Neuronal stem cell (in vitro differentiated cells): Measurements from ENCODE around the gene MAGEB3.

Source experiments
- DNase-seq: peaks from one replicate; pipeline ENCODE4 v3.0.0-alpha.2; 2013; ENCODE audit warnings: low spot score
- H2AFZ ChIP-seq: one replicate; pipeline ENCODE4 v1.6.1; 2013; ENCODE audit warnings: mild to moderate bottlenecking, low read length, inconsistent platforms
- H2AK5ac ChIP-seq: 2 replicates; pipeline ENCODE4 v1.6.1; 2013; ENCODE audit warnings: low read depth, mild to moderate bottlenecking, inconsistent platforms, low read length, moderate library complexity, mixed read lengths
- H2BK120ac ChIP-seq: 2 replicates; pipeline ENCODE4 v1.6.1; 2013; ENCODE audit warnings: low read depth, mild to moderate bottlenecking, inconsistent platforms, low read length, moderate library complexity, mixed read lengths
- H2BK12ac ChIP-seq: one replicate; pipeline ENCODE4 v1.6.1; 2013; ENCODE audit warnings: low read length, inconsistent platforms
- H2BK15ac ChIP-seq: 2 replicates; pipeline ENCODE4 v1.6.1; 2013; ENCODE audit warnings: mild to moderate bottlenecking, low read length, inconsistent platforms, mixed read lengths
- H2BK5ac ChIP-seq: one replicate; pipeline ENCODE4 v1.6.1; 2013; ENCODE audit warnings: inconsistent platforms, mild to moderate bottlenecking, low read length, moderate library complexity
- H3K14ac ChIP-seq: one replicate; pipeline ENCODE4 v1.6.1; 2013; ENCODE audit warnings: low read length, inconsistent platforms
- H3K18ac ChIP-seq: 2 replicates; pipeline ENCODE4 v1.6.1; 2013; ENCODE audit warnings: low read length, inconsistent platforms
- H3K23ac ChIP-seq: 2 replicates; pipeline ENCODE4 v1.6.1; 2013; ENCODE audit warnings: low read depth, mild to moderate bottlenecking, mixed read lengths, low read length, inconsistent platforms; ENCODE audit not compliant: poor library complexity
- H3K27ac ChIP-seq: replicated peaks from 3 replicates; pipeline ENCODE4 v1.5.1; 2013; ENCODE audit warnings: low read length, inconsistent platforms
- H3K27me3 ChIP-seq, 3 experiments: 2 replicates each; pipeline ENCODE4 v1.6.1; 2013; ENCODE audit warnings: low read length in 3 of 3, mild to moderate bottlenecking in 2 of 3, inconsistent platforms in 1 of 3, low read depth in 1 of 3, mixed read lengths in 1 of 3, moderate library complexity in 1 of 3; ENCODE audit not compliant: control insufficient read depth in 3 of 3, insufficient read depth in 3 of 3
- H3K36me3 ChIP-seq, 2 donors: replicated peaks in 1 of 2; 2 replicates each; pipeline ENCODE4 v1.6.1; 2013; ENCODE audit warnings: low read length in 2 of 2; ENCODE audit not compliant: control insufficient read depth in 2 of 2, insufficient read depth in 2 of 2
- H3K4ac ChIP-seq: 2 replicates; pipeline ENCODE4 v1.6.1; 2013; ENCODE audit warnings: inconsistent platforms, mild to moderate bottlenecking, low read length, moderate library complexity
- H3K4me1 ChIP-seq, 2 donors: 1 replicate in 1 of 2; 2 replicates in 1 of 2; pipeline ENCODE4 v1.6.1; 2013; ENCODE audit warnings: low read length in 2 of 2, low read depth in 1 of 2; ENCODE audit not compliant: control insufficient read depth in 2 of 2, insufficient read depth in 1 of 2
- H3K4me2 ChIP-seq: one replicate; pipeline ENCODE4 v1.6.1; 2013; ENCODE audit warnings: mild to moderate bottlenecking, low read length, inconsistent platforms; ENCODE audit not compliant: insufficient read depth, poor library complexity, severe bottlenecking
- H3K4me3 ChIP-seq, 2 donors: 2 replicates each; pipeline ENCODE4 v1.5.1; 2013; ENCODE audit warnings: low read length in 2 of 2, mild to moderate bottlenecking in 2 of 2, inconsistent platforms in 1 of 2, moderate library complexity in 1 of 2
- H3K79me1 ChIP-seq: one replicate; pipeline ENCODE4 v1.6.1; 2013; ENCODE audit warnings: low read depth, mild to moderate bottlenecking, inconsistent platforms, low read length, moderate library complexity
- H3K9ac ChIP-seq: one replicate; pipeline ENCODE4 v1.6.1; 2013; ENCODE audit warnings: mild to moderate bottlenecking, low read depth, low read length, inconsistent platforms; ENCODE audit not compliant: poor library complexity
- H3K9me3 ChIP-seq, 2 donors: replicated peaks in 1 of 2; 2 replicates each; pipeline versions ENCODE3 to v1.6.1; 2013; ENCODE audit warnings: low read length in 2 of 2, mild to moderate bottlenecking in 2 of 2, inconsistent platforms in 1 of 2, low read depth in 1 of 2, mixed read lengths in 1 of 2, moderate library complexity in 1 of 2; ENCODE audit not compliant: control insufficient read depth in 2 of 2, insufficient read depth in 1 of 2
- H4K8ac ChIP-seq: one replicate; pipeline ENCODE4 v1.6.1; 2013; ENCODE audit warnings: low read depth, mild to moderate bottlenecking, inconsistent platforms, low read length, moderate library complexity
- H4K91ac ChIP-seq: one replicate; pipeline ENCODE4 v1.6.1; 2013; ENCODE audit warnings: low read length, low read depth, mild to moderate bottlenecking, inconsistent platforms; ENCODE audit not compliant: poor library complexity
- WGBS, 2 donors: extraction: QIAGEN DNeasy Blood & Tissue Kit; methylation state at CpG; one replicate each; pipeline ENCODE4 v1.1.7; 2013; ENCODE audit warnings: missing lambda C conversion rate in 2 of 2, mixed read lengths in 1 of 2; ENCODE audit not compliant: insufficient read length in 2 of 2, insufficient replicate concordance in 1 of 2; ENCODE audit errors: extremely low coverage in 2 of 2; 5-methylcytosine and 5-hydroxymethylcytosine counted together

MAGEB3 gene

GRCh38 chrX:30270639-30271038 is 40.2 kb downstream of the MAGEB3 start:
- Histone ChIP-seq H2BK5ac (no peak overlapping the region), H4K8ac (no peak overlapping the region), H3K4me3 (no peak overlapping the region), H3K79me1 (no peaks in the 10 kb centered on the region), H4K91ac (no peak overlapping the region), H3K14ac (no peak overlapping the region), H2AFZ (no peak overlapping the region), H3K4me2 (no peak overlapping the region), H3K18ac (no peak overlapping the region), H2BK12ac (no peak overlapping the region), H2AK5ac (no peak overlapping the region), H3K4me1 (no peaks in the 10 kb centered on the region), H3K4ac (no peak overlapping the region), H3K23ac (no peak overlapping the region), H3K36me3 (no peaks in the 10 kb centered on the region), H3K9me3 (no peaks in the 10 kb centered on the region), H3K27me3 (no peaks in the 10 kb centered on the region), H3K9ac (no peak overlapping the region), H2BK120ac (no peak overlapping the region), H3K27ac (no peak overlapping the region), H2BK15ac (no peak overlapping the region)
- WGBS, 2 donors: no CpG with 5 or more reads among the region's 3 CpGs
- no peak for DNase-seq

DNA sequence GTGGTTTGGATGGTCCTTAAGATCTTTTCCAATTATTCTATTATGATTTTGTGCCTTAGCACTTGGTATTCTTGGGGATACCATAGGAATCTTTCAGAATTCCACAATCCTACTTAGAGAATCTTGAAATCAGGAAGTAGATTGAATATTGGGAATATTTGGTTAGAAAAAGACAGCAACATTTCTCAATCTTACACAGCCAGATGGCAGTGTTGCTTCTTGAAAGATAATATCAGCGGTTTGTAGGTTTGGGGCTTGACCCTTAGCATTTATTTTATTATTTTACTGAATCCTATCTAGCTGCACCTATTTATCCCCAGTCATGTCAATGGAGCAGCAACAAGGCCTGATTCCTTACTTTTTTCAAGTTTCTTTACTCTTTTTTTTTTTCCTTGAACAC is 45.0 kb downstream of the MAGEB3 start:
- H3K9me3 ChIP-seq: no peaks in the 10 kb centered on the region
- H3K14ac ChIP-seq: no peak overlapping the region
- no peak overlapping the region for H3K18ac ChIP-seq
- H3K79me1 ChIP-seq: no peaks in the 10 kb centered on the region
- H2BK5ac ChIP-seq: no peak overlapping the region
- H3K23ac ChIP-seq: no peak overlapping the region
- H4K8ac ChIP-seq: no peak overlapping the region
- H2AFZ ChIP-seq: no peak overlapping the region
- H2BK15ac ChIP-seq: no peak overlapping the region
- H3K4me2 ChIP-seq: no peak overlapping the region
- H2BK120ac ChIP-seq: no peak overlapping the region
- no peak overlapping the region for H2AK5ac ChIP-seq
- no peak overlapping the region for H3K4ac ChIP-seq
- DNase-seq: no peak
- H3K27ac ChIP-seq: no peak overlapping the region
- no CpG with 5 or more reads among the region's 1 CpG for WGBS, 2 donors
- H3K27me3 ChIP-seq: no peaks in the 10 kb centered on the region
- H3K4me3 ChIP-seq: no peak overlapping the region
- H2BK12ac ChIP-seq: no peak overlapping the region
- H3K4me1 ChIP-seq: no peaks in the 10 kb centered on the region
- no peak overlapping the region for H4K91ac ChIP-seq
- no peak overlapping the region for H3K9ac ChIP-seq
- no peaks in the 10 kb centered on the region for H3K36me3 ChIP-seq

GRCh38 chrX:30278365-30278764 is 47.9 kb downstream of the MAGEB3 start:
- no peak overlapping the region for H3K9ac ChIP-seq
- no peak overlapping the region for H3K18ac ChIP-seq
- no peak overlapping the region for H2BK12ac ChIP-seq
- no peak overlapping the region for H3K23ac ChIP-seq
- no peak overlapping the region for H3K27ac ChIP-seq
- H3K36me3 ChIP-seq: no peaks in the 10 kb centered on the region
- no peak overlapping the region for H4K91ac ChIP-seq
- H2BK5ac ChIP-seq: no peak overlapping the region
- H4K8ac ChIP-seq: no peak overlapping the region
- H3K14ac ChIP-seq: no peak overlapping the region
- no peak overlapping the region for H2BK120ac ChIP-seq
- H3K4me2 ChIP-seq: no peak overlapping the region
- no peak overlapping the region for H2AK5ac ChIP-seq
- H2AFZ ChIP-seq: no peak overlapping the region
- no peak overlapping the region for H3K4me3 ChIP-seq
- no peak overlapping the region for H2BK15ac ChIP-seq
- no peaks in the 10 kb centered on the region for H3K9me3 ChIP-seq
- no peak for DNase-seq
- no CpG with 5 or more reads among the region's 1 CpG for WGBS, 2 donors
- no peaks in the 10 kb centered on the region for H3K79me1 ChIP-seq
- H3K4me1 ChIP-seq: no peaks in the 10 kb centered on the region
- H3K27me3 ChIP-seq: no peaks in the 10 kb centered on the region
- H3K4ac ChIP-seq: no peak overlapping the region

- Histone ChIP-seq H2AFZ (no peak overlapping the region), H3K18ac (no peak overlapping the region), H3K4me1 (no peaks in the 10 kb centered on the region), H3K4ac (no peak overlapping the region), H3K4me2 (no peak overlapping the region), H3K9ac (no peak overlapping the region), H2BK15ac (no peak overlapping the region), H2BK120ac (no peak overlapping the region), H3K36me3 (no peaks in the 10 kb centered on the region), H3K4me3 (no peak overlapping the region), H4K8ac (no peak overlapping the region), H2BK12ac (no peak overlapping the region), H3K27ac (no peak overlapping the region), H4K91ac (no peak overlapping the region), H3K79me1 (no peaks in the 10 kb centered on the region), H3K27me3 (no peaks in the 10 kb centered on the region), H3K9me3 (no peaks in the 10 kb centered on the region), H2BK5ac (no peak overlapping the region), H3K14ac (no peak overlapping the region), H3K23ac (no peak overlapping the region), H2AK5ac (no peak overlapping the region)
- WGBS, 2 donors: no CpG with 5 or more reads among the region's 1 CpG
- DNase-seq: no peak
Observed at GRCh38 chrX:30280428-30280827, 50.0 kb downstream of the MAGEB3 start.
